Measurements from ENCODE around the gene EXOSC10.

GRCh38 chr1:11054666-11055065 lies 45.0 kb downstream of the EXOSC10 start:
- TF ChIP-seq USF2 (CRISPR knock-in tag; IDR thresholded peaks at IDR 0.05) (no peak), ZNF317 (CRISPR knock-in tag; IDR thresholded peaks at IDR 0.05; ENCODE audit: borderline replicate concordance, low read depth) (no peak), CTCF (IDR thresholded peaks at IDR 0.05) (no peak), ATF1 (CRISPR knock-in tag; IDR thresholded peaks at IDR 0.05) (no peak), ESRRA (CRISPR knock-in tag; IDR thresholded peaks at IDR 0.05; ENCODE audit: borderline replicate concordance) (no peak), NR2C2 (CRISPR knock-in tag; IDR thresholded peaks at IDR 0.05) (no peak), AFF4 (CRISPR knock-in tag; IDR thresholded peaks at IDR 0.05; ENCODE audit: borderline replicate concordance) (no peak), FOXP4 (CRISPR knock-in tag; IDR thresholded peaks at IDR 0.05) (no peak), RELA (CRISPR knock-in tag; IDR thresholded peaks at IDR 0.05; ENCODE audit: borderline replicate concordance) (no peak), TEAD4 (CRISPR knock-in tag; IDR thresholded peaks at IDR 0.05) (no peak), JUN (CRISPR knock-in tag; IDR thresholded peaks at IDR 0.05) (no peak)
